ENCODE results near the gene AGBL4.

AGBL4 gene

DNA sequence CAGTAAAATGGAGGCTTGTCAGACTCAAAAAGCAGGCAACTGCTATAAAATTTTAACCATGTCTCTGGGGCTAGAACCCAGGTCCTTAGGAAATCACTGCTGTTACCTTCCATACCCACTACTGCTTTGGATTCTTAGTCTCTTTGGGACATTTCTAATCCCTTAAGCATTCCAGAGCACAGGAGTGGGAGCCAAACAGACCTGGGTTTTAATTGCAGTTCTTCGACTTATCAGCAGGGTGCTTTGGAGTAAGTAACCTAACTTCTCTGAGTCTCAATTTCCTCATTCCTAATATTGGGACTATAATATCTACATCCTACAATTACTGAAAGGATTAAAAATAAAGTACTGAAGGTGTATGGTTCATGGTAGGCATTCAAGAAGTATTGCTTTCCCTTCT is 1086.0 kb downstream of the AGBL4 start:
- no peak for DNase-seq

DNA sequence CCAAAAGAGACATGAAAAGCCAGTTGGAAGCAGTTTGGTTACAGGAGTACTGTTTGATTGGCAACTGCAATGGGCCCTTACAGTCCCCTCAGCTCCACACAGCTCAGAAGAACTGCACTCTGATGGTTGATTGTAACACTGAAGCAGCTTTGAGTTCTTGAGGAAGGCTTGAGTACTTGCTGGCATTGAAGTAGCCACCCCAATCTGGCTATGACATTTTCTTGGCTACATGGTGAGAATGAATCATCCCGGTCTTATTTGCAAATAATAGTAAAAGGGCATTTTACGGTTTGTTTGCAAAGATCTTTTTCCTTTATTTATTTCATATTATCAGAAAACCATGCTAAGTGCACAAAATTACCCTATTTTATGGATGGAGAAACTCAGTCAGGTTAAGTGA is 1087.3 kb downstream of the AGBL4 start:
- DNase-seq = no peak

DNA sequence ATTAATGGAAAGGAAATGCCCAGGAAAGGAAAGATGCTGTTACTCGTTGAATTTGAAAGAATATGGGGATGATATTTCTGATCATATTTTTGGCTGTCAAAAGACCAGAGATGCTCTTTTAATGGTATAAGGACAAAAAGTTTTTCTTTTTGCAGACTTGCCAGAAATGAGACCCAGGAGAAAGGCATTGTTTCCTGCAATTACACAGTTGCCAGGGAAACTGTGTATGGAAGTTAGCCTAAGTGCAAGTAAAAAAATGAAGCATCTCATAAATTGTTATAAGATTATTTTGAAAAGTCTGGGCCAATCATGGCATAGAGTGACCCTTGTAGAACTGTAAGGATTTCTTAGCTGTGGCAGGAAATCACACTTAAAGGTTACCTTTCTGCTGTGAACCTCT is 1091.4 kb downstream of the AGBL4 start:
- no peak for DNase-seq

DNA sequence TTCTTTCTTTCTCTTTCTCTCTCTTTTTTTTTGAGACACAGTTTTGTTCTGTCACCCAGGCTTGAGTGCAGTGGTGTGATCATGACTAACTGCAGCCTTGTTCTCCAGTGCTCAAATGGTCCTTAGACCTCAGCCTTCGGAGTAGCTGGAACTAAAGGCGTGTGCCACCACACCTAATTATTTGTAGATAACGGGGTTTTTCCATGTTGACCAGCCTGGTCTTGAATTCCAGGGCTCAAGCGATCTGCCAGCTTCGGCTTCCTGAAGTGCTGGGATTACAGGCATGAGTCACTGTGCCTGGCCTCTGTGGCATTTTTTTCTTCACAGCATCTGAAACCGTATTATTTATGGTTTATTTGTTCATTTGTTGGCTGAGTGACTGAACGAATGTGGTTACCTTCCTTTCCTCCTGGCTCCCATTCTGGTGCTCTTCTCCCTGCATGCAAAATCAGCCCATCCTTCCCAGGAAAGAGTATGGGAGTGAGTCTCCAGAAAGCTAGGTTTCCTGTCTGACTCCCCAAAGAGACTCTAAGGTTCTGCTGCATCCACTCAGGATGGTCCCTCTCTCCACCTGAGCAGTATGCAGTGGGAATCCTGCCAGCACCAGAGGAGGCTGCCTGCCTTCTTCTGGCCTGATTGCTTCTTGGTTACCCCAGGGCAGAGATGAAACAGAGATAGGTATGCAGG is 1092.1 kb downstream of the AGBL4 start:
- peak; percentile 11 for DNase-seq

DNA sequence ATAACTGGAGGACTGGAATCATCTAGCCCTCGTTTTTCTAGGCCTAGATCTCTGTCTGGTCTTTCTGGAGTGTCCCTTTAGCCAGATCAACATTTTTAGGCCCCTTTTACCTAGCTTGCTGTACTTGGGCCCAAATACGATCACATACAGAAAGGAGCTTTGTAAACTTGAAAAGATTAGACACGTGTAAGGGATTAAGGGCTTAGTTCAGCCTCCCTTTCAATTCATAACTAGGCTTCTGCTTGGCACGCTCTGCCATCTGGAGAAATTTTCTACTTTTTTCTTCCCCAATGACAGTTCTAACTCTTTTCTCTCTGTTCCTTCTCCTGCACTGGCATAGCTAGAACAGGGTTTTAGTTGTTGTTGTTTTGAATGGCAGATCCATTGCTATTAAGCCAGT is 1093.7 kb downstream of the AGBL4 start:
- no peak for DNase-seq

DNA sequence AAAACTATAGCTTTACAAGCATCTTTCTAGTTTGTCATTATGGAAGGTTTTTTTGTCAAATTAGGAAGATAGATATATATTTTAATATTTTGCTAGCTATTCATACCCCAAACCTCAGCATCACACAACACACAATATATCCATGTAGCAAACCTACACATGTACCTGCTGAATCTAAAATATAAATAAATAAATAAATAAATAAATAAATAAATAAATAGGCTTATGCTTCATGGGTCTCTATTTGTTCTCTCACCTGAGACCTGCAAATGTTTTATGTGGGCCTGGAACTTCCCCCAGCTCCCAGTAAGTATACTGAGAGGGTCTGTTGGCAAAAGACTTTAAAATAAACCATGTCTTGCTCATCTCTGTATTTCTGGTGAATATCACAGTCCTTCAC is 1099.7 kb downstream of the AGBL4 start:
- no peak for DNase-seq

DNA sequence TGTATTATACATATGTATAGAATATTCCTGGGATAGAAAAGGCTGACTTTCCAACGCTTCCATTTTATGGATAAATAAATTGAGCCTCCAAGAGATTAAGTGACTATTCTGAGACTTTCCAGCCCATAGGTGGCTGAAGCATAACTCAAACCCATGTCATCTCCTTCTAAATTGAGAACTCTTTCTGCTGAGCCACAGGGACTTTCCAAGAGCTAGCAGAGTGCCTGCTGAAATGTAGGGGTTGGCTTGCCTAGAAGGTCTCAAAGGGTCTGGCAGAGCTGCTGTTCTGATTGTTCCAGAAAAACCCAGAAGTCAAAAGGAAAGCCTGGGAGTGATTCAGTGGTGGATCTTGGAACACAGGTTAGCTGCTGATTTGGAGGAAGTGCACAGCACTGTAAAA is 1100.6 kb downstream of the AGBL4 start:
- DNase-seq = no peak

DNA sequence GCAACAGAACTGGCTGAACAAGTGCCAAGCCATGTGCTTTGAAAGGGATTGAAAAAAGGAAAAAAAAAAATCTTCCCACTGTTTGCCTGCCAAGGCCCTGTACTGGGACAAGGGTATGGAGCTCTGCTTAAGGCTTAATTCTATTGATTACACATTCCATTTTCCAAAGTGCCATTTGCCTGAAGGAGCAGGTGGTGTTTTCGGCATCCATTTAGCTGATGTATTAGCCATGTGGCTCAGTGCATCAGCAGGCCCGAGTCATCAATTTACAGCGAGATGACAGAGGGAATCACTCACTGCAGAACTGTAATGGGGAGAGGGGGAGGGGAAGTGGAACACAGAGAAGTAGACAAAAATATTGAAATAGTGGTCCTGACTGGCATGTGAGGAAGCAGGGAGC is 1102.9 kb downstream of the AGBL4 start:
- peak; percentile 43 for DNase-seq

DNA sequence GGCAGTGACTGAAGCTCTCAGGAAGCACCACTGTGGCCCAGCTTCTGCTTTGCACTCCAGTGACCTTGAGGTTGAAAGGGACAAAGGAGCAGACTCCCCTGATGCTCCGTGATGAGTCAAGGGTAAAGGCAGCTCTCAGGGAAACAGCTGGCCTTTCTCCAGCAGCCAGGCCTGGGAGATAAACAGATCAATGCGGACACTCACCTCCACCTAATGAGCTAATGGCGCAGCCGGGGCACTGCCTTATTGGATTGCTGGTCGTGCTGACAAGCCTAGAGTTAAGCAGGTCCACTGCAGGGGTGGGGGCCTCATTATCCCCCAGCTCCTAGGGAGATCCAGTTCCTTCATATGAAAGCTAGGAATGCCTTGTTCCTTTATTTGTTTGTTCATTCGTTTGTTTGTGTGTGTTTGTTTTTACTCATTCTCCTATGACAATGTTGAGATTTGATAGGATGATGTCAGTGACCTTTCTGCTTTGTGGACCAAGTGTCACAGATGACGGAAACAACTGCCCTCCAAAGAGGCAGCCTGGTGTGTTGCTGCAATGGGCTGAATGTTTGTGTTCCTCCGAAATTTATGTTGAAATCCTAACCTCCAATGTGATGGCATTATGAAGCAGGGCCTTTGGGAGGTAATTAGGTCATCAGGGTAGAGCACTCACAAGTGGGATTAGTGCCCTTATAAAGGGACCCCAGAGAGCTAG is 1105.7 kb downstream of the AGBL4 start:
- peak; percentile 44 for DNase-seq

DNA sequence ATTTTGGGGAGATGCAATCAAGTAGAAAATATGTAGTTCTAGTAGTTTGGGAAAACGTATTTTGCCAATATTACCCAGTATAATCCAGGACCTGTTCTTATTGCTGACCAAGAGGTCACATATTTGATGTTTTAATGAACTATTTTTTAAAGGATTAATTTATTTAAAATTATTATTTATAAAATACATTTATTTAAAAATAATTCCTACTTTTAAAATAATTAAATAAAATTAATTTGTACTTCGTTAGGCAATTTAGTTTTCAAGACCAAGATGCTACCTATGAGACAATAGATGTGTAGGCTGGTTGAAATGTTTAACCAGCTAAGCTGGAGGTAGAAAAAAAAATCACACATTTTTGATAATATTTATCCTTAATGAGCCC is 1106.7 kb downstream of the AGBL4 start:
- DNase-seq = no peak

DNA sequence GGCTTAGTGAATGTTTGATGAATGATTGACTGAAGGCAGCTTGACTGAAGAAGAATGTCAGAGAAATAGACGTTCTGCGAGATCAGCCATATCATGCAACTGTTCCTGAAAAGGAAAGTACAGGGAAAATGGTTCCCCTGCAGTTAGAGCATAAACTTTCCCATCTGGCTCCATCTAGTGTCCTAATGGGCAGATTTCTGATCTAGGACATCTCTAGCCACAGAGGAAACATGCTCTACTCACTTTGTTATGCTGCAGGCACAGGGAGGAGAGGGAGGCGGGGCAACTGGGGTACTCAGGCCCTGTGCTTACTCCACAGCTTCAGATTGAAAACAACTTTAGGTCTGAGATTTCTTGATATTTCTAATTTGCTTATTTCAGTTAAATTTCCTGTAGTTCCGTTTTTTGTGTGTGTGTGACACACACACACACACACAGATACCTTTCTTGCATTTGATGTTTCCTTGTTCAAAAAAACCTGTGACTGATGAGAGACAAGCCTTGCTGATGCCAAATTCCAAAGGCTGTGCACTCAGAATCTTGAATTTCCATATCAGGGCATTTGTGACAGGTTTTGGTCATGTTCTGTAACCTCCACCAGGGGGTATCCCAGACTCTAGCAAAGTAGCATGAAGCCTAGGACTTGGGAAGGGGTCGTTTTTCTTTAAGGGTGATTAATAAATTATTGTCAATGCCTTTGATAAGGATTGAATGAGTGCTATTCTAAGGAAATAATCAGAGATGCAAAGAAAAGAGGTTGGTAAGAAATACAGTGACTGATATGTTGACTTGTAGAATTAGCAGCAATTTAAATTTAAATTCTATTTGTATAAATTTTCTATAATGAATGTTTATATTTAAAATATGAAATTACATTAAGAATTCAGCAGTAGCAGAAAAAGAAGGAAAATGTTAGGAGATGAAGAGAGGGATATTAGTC is 1107.4 kb downstream of the AGBL4 start:
- DNase-seq = peak; percentile 78

DNA sequence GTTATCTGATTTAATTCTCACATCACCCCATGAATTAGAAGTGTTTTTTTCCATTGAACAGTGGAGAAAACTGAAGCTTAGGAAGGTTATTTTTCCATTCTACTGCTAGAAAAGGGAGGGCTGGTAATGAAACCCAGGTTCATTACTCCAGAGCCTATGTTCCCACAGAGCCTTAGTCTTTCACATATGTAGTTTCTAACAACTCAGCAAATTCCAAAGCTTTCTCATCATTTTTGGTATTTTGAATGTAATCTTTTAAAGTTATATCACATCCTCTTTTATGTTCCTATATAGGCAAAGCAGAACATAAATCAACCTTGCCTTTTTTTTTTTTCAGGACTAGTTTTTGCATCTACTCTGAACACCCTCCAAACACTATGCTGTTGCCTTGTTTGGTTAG is 1115.1 kb downstream of the AGBL4 start:
- DNase-seq = no peak

DNA sequence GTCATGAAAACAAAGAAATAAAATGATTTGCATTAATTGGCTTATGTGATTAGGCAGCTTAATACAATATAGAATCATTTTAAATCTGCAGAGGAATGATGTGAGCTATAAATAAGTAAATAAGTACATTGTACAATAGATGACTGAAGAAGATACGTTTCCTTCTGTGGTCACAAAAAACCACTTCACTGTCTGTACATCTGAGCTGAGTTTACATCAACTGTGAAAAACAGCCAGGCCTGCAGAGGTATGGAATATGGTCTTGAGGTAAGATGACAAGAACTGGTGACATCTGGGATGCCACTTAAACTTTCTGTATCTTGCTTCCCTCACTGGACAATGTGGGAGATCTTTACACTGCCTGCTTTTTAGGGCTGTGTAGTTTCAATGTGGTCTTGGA is 1117.0 kb downstream of the AGBL4 start:
- no peak for DNase-seq

DNA sequence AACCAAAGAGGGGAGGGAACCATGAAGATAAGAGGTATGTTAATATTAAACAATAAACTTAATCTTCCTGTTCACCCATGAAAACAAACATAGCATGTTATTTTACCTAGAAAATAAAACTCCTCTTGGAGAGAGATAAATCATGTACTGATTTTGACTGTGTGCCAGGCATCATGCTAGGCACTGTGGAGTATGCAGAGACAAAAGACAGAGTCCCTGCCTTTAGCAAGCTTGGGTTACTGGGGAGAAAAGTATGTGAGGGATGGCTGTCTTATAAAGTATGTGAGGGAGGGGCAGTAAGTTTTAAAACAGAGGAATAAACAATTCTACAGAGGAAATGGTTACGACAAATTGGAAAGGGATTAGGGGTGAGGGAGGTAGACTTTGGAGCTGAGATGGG is 1117.6 kb downstream of the AGBL4 start:
- DNase-seq = peak; percentile 28

DNA sequence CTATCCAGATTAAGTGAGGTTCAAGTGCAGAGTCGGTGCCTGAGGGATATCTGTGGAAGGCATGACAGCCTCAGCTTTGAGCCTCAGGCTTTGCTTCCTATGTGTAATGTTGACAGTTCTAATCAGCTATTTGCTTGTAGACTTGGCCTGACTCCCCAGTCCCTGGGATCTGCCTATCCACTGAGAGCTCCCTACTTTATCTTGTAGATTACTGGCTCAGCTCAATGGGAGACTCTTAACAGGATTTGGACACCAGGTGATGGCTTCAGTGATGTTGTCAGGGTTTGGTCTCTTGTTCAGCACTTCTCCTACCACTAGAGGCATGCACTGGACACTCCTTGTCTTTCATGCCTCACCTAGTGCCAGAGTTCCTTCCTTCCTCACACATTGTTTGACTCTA is 1120.5 kb downstream of the AGBL4 start:
- no peak for DNase-seq

DNA sequence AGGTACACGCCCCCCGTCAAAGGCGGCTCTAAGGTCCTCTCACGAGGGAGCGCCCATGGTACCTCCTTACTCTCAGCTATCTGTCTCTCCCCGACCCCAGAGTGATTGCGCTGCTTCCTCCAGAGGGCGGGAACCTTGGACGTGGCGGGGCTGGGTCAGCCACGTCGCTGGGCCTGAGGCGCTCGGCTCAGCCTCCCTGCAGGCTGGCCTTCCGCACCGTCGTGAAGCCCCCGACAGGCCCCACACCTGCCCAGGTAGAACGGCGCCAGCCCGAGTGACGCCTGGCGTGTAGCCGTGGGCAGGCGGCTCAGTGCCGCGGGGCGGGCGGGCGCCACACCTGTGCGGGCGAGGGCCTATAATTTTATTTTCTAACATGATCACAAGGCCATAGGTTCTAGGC is 1124.9 kb downstream of the AGBL4 start:
- no peak for DNase-seq

DNA sequence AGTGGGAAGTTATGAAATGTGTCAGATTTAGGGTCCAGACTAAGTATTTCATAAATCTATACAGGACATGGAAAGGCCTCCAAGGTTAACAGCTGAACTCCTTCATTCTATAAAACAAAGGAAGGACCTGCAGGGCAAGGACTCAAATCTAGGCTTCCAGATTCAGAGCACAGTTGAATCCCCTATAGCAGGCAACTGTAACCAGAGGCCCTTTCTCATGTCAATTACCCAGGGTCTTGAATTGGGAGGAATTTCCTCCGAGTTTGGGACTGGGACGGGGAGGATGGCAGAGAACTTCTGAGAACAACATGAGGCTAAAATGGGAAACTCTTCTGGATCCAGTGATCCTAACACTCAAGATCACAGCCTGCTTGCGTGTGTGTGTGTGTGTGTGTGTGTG is 1134.1 kb downstream of the AGBL4 start:
- DNase-seq = peak; percentile 18

DNA sequence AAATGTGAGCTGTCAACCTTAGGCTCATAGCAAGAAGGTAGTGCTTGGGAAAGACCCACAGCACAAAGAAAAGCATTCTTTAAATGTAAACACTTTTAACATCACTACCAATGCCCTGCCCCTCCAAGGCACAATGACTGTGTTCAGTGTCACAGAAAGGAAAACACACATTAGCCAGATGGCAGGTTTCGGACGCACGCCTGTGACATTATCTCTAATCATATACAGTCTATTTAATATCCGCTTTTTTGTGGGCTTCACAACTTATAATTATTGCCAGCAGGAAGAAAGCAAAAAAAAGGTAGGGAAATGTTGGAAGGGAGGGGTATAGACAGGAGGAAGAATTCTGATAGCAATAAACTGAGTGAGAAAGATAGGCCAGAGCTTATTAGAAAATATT is 1134.7 kb downstream of the AGBL4 start:
- DNase-seq = peak; percentile 94

DNA sequence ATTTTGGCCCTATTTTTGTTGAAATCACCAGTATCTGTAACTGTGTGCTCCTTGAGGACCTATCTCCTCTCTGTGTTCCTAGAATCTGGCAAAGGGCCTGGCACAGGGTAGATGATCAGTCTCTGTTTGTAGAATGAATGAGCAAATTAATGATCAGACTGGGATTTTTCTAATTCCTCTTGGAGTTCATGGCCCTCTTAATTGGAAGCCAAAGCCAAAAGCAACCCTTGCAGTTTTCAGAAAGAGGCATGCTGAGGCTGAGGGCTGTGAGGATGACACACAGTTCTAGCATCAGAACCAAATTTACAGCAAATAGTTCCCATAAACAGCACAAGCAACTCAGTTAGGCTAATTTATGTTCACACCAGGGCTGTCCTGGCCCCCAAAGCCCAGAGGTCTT is 1136.0 kb downstream of the AGBL4 start:
- no peak for DNase-seq

DNA sequence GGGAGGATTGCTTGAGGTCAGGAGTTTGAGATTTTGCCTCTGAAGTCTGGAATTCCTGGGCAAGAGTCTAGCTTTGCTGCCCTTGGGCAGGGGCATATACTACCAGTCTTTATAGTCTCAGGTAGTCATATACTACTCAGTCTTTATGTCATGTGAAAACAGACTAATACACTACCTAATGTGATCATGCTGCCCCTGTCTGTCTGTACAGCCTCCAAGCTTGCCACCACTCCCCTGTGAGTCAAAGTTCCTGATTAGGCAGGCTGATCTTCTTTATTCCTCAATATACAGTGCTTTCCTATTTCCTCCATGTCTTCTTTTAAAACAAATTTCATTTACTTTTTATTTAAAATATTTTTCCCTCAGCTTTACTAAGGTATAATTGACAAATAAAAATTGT is 1141.7 kb downstream of the AGBL4 start:
- no peak for DNase-seq

DNA sequence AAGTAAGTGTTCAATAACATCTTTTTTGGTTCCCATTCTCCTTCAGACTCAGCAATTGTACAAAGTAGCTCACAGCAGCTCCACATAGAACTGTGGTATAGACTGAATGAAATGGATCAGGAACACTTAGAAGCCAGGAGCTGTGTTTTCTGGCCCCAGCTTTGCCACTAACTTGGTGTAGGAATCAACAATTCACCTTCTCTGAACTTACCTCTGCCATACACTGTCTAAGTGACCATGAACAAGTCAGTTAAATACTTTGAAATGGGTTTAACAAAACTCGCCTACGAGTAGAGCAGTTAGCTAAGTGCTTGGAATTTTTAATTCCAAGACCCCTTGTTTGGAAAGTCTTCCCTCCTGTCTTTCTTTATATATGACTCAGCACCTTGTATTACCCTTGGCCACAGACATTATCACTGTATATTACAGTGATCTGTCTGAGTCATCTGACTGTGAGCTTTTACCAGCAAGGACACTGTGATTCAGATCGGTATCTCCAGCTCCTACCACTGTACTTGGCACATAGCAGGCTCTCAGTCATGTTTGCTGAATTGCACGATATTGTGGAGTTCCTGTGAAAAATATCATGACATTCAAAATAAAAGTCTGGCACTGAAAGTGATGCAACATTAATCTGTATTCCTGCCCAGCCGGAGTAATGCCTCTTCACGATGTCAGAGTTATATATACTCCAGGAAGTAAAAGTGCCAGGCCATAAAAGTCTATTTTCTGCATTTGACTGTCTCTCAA is 1145.4 kb downstream of the AGBL4 start:
- DNase-seq = peak; percentile 57

DNA sequence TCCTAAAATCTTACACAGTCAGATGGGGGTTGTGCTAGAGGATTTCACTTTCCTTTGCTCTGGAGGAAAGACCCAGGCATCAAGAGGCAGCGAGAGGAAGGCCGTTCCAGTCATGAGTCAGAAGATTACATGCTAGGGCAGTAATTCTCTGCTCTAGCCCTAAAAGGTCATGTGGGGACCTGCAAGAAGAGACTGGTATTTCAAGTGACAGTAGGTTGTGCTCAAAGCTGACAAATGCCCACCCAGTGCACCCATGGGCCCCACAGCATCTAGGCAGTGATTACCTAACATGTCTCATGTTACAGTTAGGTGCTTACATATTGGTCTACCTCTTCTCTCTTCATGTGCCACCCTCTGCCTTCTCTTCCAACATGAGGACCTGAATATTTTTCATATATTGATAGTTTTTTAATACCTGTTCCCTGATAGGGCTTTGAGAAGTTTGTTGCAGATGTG is 1147.4 kb downstream of the AGBL4 start:
- peak; percentile 6 for DNase-seq

Data from NCI-H69 (cell line).